ENCODE measurements around the gene SLCO1B3. TPM values are rescaled to one million over a fixed set of nuclear protein-coding genes. Genes with fewer than 3 reads are reported as not detected.

Gene SLCO1B3
- total RNA-seq, 1 donor from 2014 or later, result not detected

DNA sequence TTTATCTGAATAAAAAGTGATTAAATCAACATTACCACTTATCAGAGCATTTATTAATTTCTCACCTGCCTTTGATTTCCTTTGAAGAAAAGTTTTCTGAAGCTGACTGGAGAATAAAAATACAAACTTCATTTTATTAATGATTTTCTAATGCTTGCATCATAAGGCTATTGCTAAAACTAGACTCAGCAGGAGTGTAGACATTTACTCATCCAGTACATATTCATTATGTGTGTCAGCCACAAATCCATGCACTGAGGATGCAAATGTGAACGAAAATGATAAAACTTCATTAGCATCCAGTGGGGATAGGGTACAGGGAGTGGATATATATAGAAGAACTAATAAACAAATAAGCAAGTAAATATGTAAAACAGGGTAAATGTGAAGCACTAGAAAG lies 74.6 kb downstream of the SLCO1B3 start:
- no peak for DNase-seq (ENCODE audit: low spot score)

DNA sequence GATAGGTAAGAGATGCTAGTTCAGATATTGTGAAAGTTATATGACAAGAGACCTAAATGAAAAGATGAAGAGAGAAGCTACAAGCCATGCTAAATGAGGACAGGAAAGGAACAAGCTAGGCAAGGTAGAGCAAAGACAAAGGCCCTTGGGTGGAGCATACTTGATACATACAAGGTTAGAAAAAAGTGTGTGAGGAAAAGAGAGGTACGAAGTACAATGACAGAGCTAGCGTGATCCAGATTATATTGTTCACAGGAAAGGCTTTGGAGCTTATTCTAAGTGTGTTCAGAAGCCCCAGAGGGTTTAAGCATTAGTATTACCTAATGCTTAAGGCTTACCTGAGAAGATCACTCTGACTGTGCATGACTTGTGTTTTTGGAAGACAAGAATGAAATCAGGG lies 75.0 kb downstream of the SLCO1B3 start:
- DNase-seq (ENCODE audit: low spot score), result no peak

DNA sequence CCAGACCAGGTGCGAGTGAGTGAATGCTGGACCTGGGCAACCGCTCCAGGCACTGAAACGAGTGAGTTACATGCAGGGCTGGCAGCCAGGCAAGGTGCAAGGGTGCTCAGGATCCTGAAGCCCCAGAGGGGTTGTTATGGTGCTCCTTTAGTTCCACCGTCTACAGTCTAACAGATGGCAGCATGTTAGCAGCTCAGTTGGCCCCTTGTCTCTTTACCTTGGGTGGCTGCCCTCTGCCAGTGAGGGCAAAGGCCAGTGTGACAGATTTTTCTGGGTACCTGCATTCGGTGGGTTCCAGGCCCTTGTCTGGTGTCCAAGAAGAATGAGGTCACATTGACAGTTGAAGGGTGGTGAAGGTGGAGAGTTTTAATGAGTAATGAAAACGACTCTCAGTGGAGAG lies 106.8 kb downstream of the SLCO1B3 start:
- no peak for DNase-seq (ENCODE audit: low spot score)

DNA sequence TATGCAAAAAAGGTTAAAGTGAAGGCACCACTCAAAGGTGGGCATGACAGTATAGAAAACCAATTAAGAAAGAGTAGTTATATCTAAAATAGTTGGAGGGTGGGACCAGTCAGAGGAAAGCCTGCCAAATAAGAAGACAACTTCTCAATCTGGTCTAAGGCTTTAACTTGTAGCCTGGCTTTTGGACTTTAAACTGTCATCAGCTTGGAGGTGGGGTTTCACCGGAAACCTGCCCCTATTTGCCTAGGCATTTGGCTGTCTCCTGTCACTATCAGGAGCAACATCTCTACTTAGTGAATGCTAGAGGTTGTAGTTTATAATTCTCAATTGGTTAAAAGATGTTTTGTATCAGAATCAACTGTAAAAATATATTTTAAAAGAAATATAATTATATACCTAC lies 107.3 kb downstream of the SLCO1B3 start:
- DNase-seq (ENCODE audit: low spot score), result no peak

DNA sequence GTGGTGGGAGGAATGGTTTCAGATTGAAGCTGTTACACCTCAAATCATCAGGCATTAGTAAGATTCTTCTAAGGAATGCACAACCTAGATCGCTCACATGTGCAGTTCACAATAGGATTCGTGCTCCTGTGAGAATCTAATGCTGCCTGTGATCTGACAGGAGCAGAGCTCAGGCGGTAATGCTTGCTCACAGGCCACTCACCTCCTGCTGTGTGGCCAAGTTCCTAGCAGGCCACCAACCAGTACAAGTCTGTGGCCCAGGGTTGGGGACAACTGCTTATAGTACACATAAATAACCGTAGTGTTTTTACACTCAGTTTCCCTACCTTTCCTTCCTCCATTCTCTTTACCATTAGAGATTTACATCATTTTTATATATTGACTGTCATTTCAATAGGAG lies 121.4 kb downstream of the SLCO1B3 start:
- no peak for DNase-seq (ENCODE audit: low spot score)

DNA sequence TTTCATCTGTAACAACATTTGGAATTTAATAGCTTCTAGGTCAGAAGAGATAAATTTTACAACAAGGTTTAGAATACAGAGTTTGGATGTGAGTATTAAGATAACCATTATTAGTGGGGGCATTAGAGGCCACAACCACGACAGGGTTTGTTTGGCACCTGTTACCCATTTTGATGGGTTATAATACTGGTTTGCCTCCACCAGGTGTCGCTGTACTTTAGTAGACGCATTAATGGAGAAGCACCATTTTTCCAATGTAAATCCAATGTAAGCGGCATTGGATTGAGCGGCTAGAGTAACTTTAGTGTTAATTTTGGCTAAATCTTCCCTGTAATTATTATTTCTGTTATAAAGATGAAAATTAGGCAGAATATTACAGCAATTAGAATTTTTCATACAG lies 136.2 kb downstream of the SLCO1B3 start:
- DNase-seq (ENCODE audit: low spot score), result no peak

DNA sequence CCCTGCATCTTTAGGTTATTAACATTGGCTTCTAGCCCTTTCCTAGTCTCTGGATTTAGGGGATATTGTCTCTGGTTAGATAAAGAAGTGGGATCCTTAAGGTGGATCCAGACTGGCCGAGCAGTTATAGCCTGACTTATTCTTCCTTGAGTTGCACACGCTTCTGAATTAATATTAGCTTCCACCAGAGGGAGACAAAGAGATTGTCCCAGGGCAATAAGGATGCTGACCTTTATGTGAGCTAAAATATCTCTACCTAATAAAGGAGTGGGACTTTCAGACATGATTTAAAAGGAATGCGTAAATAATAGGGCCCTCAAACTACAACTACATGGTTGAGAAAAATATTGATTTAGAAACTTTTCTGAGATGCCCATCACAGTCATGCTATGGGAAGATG lies 139.7 kb downstream of the SLCO1B3 start:
- DNase-seq (ENCODE audit: low spot score), result no peak

DNA sequence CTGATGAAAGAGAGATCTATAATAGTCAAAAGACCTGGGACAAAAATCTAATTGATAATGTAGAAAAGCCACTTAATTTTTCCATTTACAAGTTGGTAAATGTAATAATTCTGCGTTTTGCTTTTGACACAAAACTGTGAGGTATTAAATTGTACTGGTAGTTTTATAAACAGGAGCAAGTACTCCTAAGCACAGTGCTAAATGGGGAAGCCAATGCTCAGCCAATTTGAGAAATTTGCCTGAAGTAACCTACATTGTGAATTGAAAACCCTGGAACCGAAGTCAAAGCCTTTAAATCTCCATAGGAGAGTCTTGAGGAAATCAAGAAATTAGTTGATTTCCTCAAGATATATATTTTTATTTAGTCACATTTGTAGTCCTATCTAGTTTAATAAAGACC lies 152.8 kb downstream of the SLCO1B3 start:
- no peak for DNase-seq (ENCODE audit: low spot score)

DNA sequence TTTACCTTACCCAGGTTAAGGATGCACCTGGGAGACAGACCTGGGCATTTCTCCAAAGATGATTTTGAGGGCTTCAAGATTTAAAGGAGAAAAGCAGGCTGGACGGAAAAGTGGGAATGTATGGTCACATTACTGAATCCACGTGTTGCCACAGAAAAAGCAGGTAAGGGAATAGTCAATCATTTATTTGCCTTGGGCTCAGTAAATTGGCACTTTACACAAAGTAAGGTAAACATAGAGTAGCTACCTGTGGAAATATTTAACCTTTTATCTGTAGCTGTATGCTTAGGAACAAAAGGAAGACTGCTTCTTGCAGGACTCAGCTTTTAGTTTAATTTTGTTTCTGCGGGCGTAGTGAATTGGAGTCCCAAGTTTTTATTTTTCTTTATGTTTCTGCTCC lies 153.3 kb downstream of the SLCO1B3 start:
- DNase-seq (ENCODE audit: low spot score), result no peak

Other genes starting within 250 kb of the SLCO1B3 start
- gene SLCO1C1, start 115.4 kb upstream of the SLCO1B3 start, total RNA-seq, result not detected

Measured in ureter (tissue), 1 donor.